Bronchial epithelial cell (primary cell): ENCODE data around the gene HMCN2. TPM values are rescaled to one million over a fixed set of nuclear protein-coding genes. Genes with fewer than 3 reads are reported as not detected.

Experiments
- DNase-seq: peaks from one replicate; pipeline ENCODE4 v3.0.0-alpha.2; 2010; ENCODE audit warnings: low read depth
- FAIRE-seq: peaks from 2 replicates; lab custom pipeline; 2011; peaks lifted over from hg19 to GRCh38; lab: Jason Lieb, UNC
- H3K27me3 ChIP-seq: 2 replicates; pipeline ENCODE4 v1.5.1; 2011; ENCODE audit warnings: low read length; ENCODE audit not compliant: control insufficient read depth, insufficient read depth
- H3K36me3 ChIP-seq: 2 replicates; pipeline ENCODE4 v1.5.1; 2011; ENCODE audit warnings: low read length; ENCODE audit not compliant: control insufficient read depth, insufficient read depth
- H3K4me3 ChIP-seq: 2 replicates; pipeline ENCODE4 v1.5.1; 2011; ENCODE audit warnings: mild to moderate bottlenecking, low read depth, low read length, control low read depth
- total RNA-seq: library from RNA; depleted of rRNA; stranded (reverse); fragments of >200 nt; gene quantifications from 2 replicates; pipeline ENCODE4 v1.2.1, GENCODE V29; 2014
- TF ChIP-seq, protein P1 (sequence below): IDR thresholded peaks from 2 replicates; pipeline ENCODE4 v1.5.1; 2011; ENCODE audit warnings: mild to moderate bottlenecking, moderate library complexity, low read length, control low read depth, inconsistent platforms; ENCODE audit not compliant: insufficient read depth, severe bottlenecking

HMCN2 gene
- total RNA-seq, 1 donor from 2014 or later, result under 0.01 TPM

DNA sequence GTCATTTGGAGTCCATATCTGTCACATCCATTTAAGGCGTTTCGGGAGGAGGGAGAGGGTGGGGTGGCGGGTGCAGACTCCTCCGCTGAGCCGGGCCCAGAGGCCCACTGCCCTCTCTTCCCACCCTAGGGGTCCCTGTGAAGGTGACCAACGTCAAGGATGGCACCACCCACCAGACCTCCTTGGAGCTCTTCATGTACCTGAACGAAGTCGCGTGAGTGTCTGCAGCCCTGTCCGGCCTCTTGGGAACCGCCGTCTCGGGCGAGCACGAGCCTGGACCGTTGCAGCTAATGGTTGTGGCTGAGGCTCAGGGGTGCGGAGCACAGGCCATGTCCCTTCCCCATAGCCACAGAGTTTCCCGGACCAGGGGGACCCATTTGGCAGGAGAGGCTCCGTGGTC, 214.0 kb downstream of the HMCN2 start:
- no peak for FAIRE-seq
- Histone ChIP-seq H3K27me3 (no peaks in the 10 kb centered on the region), H3K36me3 (peaks cover 8% of the 10 kb centered on the region), H3K4me3 (no peak overlapping the region)
- no peak for DNase-seq
- TF ChIP-seq, protein P1, sequence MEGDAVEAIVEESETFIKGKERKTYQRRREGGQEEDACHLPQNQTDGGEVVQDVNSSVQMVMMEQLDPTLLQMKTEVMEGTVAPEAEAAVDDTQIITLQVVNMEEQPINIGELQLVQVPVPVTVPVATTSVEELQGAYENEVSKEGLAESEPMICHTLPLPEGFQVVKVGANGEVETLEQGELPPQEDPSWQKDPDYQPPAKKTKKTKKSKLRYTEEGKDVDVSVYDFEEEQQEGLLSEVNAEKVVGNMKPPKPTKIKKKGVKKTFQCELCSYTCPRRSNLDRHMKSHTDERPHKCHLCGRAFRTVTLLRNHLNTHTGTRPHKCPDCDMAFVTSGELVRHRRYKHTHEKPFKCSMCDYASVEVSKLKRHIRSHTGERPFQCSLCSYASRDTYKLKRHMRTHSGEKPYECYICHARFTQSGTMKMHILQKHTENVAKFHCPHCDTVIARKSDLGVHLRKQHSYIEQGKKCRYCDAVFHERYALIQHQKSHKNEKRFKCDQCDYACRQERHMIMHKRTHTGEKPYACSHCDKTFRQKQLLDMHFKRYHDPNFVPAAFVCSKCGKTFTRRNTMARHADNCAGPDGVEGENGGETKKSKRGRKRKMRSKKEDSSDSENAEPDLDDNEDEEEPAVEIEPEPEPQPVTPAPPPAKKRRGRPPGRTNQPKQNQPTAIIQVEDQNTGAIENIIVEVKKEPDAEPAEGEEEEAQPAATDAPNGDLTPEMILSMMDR, result no peak

GRCh38 chr9:130480673-130481072, 215.1 kb downstream of the HMCN2 start:
- Histone ChIP-seq H3K4me3 (no peak overlapping the region), H3K27me3 (no peaks in the 10 kb centered on the region), H3K36me3 (peaks cover 10% of the 10 kb centered on the region)
- DNase-seq, result no peak
- no peak for FAIRE-seq
- TF ChIP-seq, protein P1, result no peak

GRCh38 chr9:130482463-130482862, 216.9 kb downstream of the HMCN2 start:
- TF ChIP-seq, protein P1, result no peak
- Histone ChIP-seq H3K36me3 (peaks cover 8% of the 10 kb centered on the region), H3K27me3 (no peaks in the 10 kb centered on the region), H3K4me3 (no peak overlapping the region)
- DNase-seq (no peak), FAIRE-seq (peak; percentile 40)

DNA sequence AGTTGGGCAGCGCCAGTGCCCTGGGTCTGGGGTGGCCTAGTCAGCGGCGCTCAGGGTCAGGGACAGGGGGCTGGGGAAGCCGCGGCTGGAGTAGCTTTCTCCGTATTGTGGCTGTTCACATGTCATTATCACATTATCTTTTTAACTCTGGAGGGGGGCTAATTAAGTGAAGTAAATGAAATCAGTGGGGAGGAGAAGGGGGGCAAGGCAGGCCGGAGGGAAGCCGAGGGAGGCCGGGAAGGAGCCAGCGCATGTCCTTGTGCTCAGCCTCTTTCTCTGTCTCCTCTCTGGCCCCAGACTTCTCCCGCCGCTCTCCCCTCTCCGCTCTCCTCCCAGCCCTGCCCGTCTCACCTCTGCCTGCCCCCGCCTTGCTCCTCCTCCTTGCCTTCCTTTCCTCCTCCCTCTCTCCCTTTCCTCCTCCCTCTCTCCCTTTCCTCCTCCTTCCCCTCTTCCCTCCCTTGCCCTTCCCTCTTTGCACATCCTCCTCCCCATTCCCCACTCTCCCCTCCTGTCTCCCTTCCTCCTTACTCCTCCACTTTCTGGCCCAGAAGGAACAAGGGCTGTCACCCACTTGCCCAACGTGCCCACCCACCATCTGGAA, 217.9 kb downstream of the HMCN2 start:
- Histone ChIP-seq H3K27me3 (no peaks in the 10 kb centered on the region), H3K4me3 (no peak overlapping the region), H3K36me3 (peaks cover 8% of the 10 kb centered on the region)
- TF ChIP-seq, protein P1, result no peak
- FAIRE-seq (no peak), DNase-seq (no peak)

Other genes with a start within 250 kb of the HMCN2 start
- 13.4 and 15.7 TPM in 2 replicates for gene FNBP1, start 222.6 kb upstream of the HMCN2 start, total RNA-seq
- gene GPR107, start 211.9 kb upstream of the HMCN2 start, total RNA-seq, result 20.4 and 21.6 TPM in 2 replicates
- 22.9 and 26.6 TPM in 2 replicates for gene NCS1, start 93.4 kb upstream of the HMCN2 start, total RNA-seq
- 396 and 415 TPM in 2 replicates for gene ASS1, start 179.2 kb downstream of the HMCN2 start, total RNA-seq